Kidney (tissue), 14 donors: ENCODE data around the gene RNF149. TPM values are rescaled to one million over a fixed set of nuclear protein-coding genes. Genes with fewer than 3 reads are reported as not detected.

Source experiments
- DNase-seq, 5 donors: peaks; one replicate each; pipeline ENCODE4 v3.0.0-alpha.2; 2013 to 2020
- FAIRE-seq: peaks from 2 replicates; lab custom pipeline; 2012; peaks lifted over from hg19 to GRCh38; lab: Jason Lieb, UNC
- H3K27ac ChIP-seq, 2 donors: one replicate each; pipeline ENCODE4 v1.7.0; 2013; ENCODE audit warnings: low read depth in 2 of 2, low read length in 2 of 2, inconsistent platforms in 1 of 2
- H3K27me3 ChIP-seq: one replicate; pipeline ENCODE4 v1.7.1; 2013; ENCODE audit warnings: low read length, inconsistent platforms; ENCODE audit not compliant: control insufficient read depth, insufficient read depth
- H3K36me3 ChIP-seq, 3 donors: one replicate each; pipeline versions ENCODE4 v1.7.0 to v1.7.1; 2013; ENCODE audit warnings: low read length in 3 of 3, control low read depth in 1 of 3, inconsistent platforms in 1 of 3; ENCODE audit not compliant: insufficient read depth in 3 of 3, control insufficient read depth in 2 of 3
- H3K4me1 ChIP-seq, 3 donors: one replicate each; pipeline versions ENCODE4 v1.7.0 to v1.7.1; 2013; ENCODE audit warnings: low read length in 3 of 3, inconsistent platforms in 1 of 3, low read depth in 1 of 3; ENCODE audit not compliant: control insufficient read depth in 2 of 3, insufficient read depth in 2 of 3
- H3K4me3 ChIP-seq, 3 donors: one replicate each; pipeline versions ENCODE4 v1.7.0 to v1.8.1; 2013; ENCODE audit warnings: low read length in 3 of 3, control low read depth in 1 of 3, inconsistent platforms in 1 of 3
- H3K9ac ChIP-seq, 3 donors: one replicate each; pipeline versions ENCODE4 v1.7.0 to v1.7.1; 2013; ENCODE audit warnings: low read length in 3 of 3, control low read depth in 1 of 3, inconsistent platforms in 1 of 3
- H3K9me3 ChIP-seq, 3 donors: one replicate each; pipeline versions ENCODE4 v1.7.0 to v1.7.1; 2013; ENCODE audit warnings: low read length in 3 of 3, control low read depth in 1 of 3, inconsistent platforms in 1 of 3; ENCODE audit not compliant: control insufficient read depth in 2 of 3, insufficient read depth in 1 of 3
- intact Hi-C: fragments of 100-400 bp; cut with DNase I; formaldehyde crosslinking; loops from one replicate; pipeline ENCODE4 v1.11.1; 2022
- polyA plus RNA-seq: library from polyadenylated mRNA; stranded (reverse); fragments of 350-450 nt; fragmentation: Illumina TruSeq; extraction: RNeasy Lipid Tissue Mini Kit (QIAGEN cat#74804); gene quantifications from one replicate; pipeline ENCODE4 v1.2.3, GENCODE V29; 2014; ENCODE audit warnings: low read depth, low replicate concordance; ENCODE audit not compliant: insufficient read depth
- total RNA-seq: library from RNA; stranded (reverse); fragmentation: NEBNext Ultra II Directional; extraction: Animal tissue kit (Norgen Biotek cat#: 25700); gene quantifications from one replicate; pipeline ENCODE4 v1.2.1, GENCODE V29; 2021
- TF ChIP-seq, protein P1 (sequence below): IDR thresholded peaks from 3 replicates; pipeline ENCODE4 v1.5.1; 2012; ENCODE audit warnings: mild to moderate bottlenecking, moderate library complexity, borderline replicate concordance; ENCODE audit not compliant: insufficient read depth; ENCODE audit errors: extremely low read depth
- donor health status: control.
- donor health status: control.
- donor health status: control.
- donor health status: control.
- donor health status: control.
- donor health status: DM: yes; HTN: yes; CAD: no.
- donor health status: Normal renal cell carcinoma (clear cell type).

RNF149 gene
- total and polyA plus RNA-seq, 2 donors from 2014 or later, result 30.1 to 75.8 TPM

DNA sequence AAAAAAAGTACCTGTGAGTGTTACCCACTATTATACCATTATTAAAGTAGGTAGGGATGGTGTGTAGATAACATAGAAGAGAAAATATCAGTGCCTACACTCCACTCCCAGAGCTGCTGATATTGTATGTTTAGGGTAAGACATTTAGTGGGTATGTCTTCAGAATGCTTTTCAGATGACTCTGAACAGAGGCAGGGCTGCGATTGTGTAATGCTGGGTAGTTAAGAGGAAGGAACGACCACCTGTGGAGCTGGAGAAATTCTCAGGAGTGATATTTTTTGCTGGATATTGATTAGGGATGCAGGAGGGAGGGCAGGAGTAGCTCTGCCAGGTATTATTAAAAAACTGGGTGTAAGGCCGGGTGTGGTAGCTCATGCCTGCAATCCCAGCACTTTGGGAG lies 53.0 kb downstream of the RNF149 start:
- H3K27me3 ChIP-seq, result no peaks in the 10 kb centered on the region
- intact Hi-C loops, result no loop called here
- TF ChIP-seq, protein P1, sequence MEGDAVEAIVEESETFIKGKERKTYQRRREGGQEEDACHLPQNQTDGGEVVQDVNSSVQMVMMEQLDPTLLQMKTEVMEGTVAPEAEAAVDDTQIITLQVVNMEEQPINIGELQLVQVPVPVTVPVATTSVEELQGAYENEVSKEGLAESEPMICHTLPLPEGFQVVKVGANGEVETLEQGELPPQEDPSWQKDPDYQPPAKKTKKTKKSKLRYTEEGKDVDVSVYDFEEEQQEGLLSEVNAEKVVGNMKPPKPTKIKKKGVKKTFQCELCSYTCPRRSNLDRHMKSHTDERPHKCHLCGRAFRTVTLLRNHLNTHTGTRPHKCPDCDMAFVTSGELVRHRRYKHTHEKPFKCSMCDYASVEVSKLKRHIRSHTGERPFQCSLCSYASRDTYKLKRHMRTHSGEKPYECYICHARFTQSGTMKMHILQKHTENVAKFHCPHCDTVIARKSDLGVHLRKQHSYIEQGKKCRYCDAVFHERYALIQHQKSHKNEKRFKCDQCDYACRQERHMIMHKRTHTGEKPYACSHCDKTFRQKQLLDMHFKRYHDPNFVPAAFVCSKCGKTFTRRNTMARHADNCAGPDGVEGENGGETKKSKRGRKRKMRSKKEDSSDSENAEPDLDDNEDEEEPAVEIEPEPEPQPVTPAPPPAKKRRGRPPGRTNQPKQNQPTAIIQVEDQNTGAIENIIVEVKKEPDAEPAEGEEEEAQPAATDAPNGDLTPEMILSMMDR, result no peak
- DNase-seq (no peak), FAIRE-seq (no peak)
- H3K27ac ChIP-seq, result no peak overlapping the region
- H3K36me3 ChIP-seq, result peaks cover 0 to 9% (median 2%) of the 10 kb centered on the region in 3 donors
- no peak overlapping the region for H3K9ac ChIP-seq
- H3K4me3 ChIP-seq, result no peak overlapping the region
- peaks cover 4 to 13% (median 12%) of the 10 kb centered on the region in 3 donors for H3K4me1 ChIP-seq
- H3K9me3 ChIP-seq, result no peaks in the 10 kb centered on the region

GRCh38 chr2:101253703-101254450 lies 54.6 kb downstream of the RNF149 start:
- Histone ChIP-seq H3K9ac (peak overlapping the region; percentile 79 to 99 (median 89)), H3K4me1 (peaks cover 4 to 13% (median 12%) of the 10 kb centered on the region in 3 donors), H3K4me3 (peak overlapping the region; percentile 83 to 98 (median 97)), H3K9me3 (no peaks in the 10 kb centered on the region), H3K27me3 (no peaks in the 10 kb centered on the region), H3K27ac (peak overlapping the region in 1 of 2 donors; percentile 82), H3K36me3 (peaks cover 0 to 3% (median 0%) of the 10 kb centered on the region in 3 donors)
- TF ChIP-seq, protein P1, result no peak
- intact Hi-C loops, result no loop called here
- FAIRE-seq, result no peak
- no peak for DNase-seq

DNA sequence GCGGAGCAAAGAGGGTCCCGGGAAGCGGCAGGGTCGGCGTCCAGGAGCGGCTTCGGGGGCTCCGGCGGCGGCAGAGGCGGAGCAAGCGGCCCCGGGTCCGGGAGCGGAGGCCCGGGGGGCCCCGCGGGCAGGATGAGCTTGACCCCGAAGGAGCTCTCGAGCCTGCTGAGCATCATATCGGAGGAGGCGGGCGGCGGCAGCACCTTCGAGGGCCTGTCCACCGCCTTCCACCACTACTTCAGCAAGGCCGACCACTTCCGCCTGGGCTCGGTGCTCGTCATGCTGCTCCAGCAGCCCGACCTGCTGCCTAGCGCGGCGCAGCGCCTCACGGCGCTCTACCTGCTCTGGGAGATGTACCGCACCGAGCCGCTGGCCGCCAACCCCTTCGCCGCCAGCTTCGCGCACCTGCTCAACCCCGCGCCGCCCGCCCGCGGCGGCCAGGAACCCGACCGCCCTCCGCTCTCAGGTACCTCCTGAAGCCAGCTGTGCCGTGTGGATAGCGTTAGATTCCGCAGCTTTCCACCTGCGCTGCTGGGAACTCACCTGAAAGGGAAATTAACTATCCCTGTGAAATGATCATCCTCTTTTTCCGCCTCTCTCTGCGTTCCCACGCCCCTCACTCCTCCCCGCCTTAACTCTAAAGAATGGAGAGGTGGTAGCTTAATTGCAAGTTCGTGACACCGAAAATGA lies 55.3 kb downstream of the RNF149 start:
- DNase-seq, result peak; percentile 61 to 92 (median 74)
- no peaks in the 10 kb centered on the region for H3K9me3 ChIP-seq
- H3K36me3 ChIP-seq, result no peaks in the 10 kb centered on the region
- no peak for FAIRE-seq
- peak overlapping the region; percentile 83 to 98 (median 97) for H3K4me3 ChIP-seq
- H3K27ac ChIP-seq, result peak overlapping the region; percentile 82 to 87
- peak overlapping the region; percentile 79 to 99 (median 89) for H3K9ac ChIP-seq
- TF ChIP-seq, protein P1, result no peak
- intact Hi-C loops, result no loop called here
- H3K27me3 ChIP-seq, result no peaks in the 10 kb centered on the region
- peaks cover 4 to 13% (median 12%) of the 10 kb centered on the region in 3 donors for H3K4me1 ChIP-seq
